Adrenal gland (tissue), 12 donors: ENCODE data around the gene TOR4A. TPM values are rescaled to one million over a fixed set of nuclear protein-coding genes. Genes with fewer than 3 reads are reported as not detected.
A peak's percentile ranks its signal among the peaks of the same experiment; 100 is the strongest.

ENCODE experiments used
- DNase-seq, 7 donors: peaks; one replicate each; pipeline ENCODE4 v3.0.0-alpha.2; 2019 to 2020
- H3K27ac ChIP-seq, 5 donors: fragments of 200-600 bp; sonication (generic) in 4 of 5; 1 replicate in 3 of 5; 2 replicates in 2 of 5; pipeline versions ENCODE4 v1.5.1 to v1.8.0; 2016 to 2020; ENCODE audit warnings: mild to moderate bottlenecking in 1 of 5
- H3K27me3 ChIP-seq: fragments of 200-600 bp; 2 replicates; pipeline ENCODE4 v1.8.0; 2021
- H3K36me3 ChIP-seq, 2 donors: fragments of 200-600 bp; replicated peaks in 1 of 2; 1 replicate in 1 of 2; 2 replicates in 1 of 2; pipeline versions ENCODE4 v1.5.1 to v1.8.0; 2018 to 2022
- H3K4me1 ChIP-seq, 2 donors: fragments of 200-600 bp; replicated peaks in 1 of 2; 1 replicate in 1 of 2; 2 replicates in 1 of 2; pipeline versions ENCODE4 v1.5.1 to v1.8.0; 2018 to 2021
- H3K4me3 ChIP-seq, 4 donors: fragments of 200-600 bp; sonication (generic) in 3 of 4; one replicate each; pipeline ENCODE4 v1.5.1; 2016 to 2018
- H3K9me3 ChIP-seq, 3 donors: fragments of 200-600 bp; sonication (generic) in 1 of 3; replicated peaks in 1 of 3; 1 replicate in 2 of 3; 2 replicates in 1 of 3; pipeline versions ENCODE4 v1.5.1 to v1.8.0; 2016 to 2021
- POLR2A ChIP-seq, 2 donors: fragments of 450-650 bp; IDR thresholded peaks; one replicate each; pipeline ENCODE4 v1.6.1; 2017; ENCODE audit warnings: antibody characterized with exemption in 2 of 2, mild to moderate bottlenecking in 2 of 2, moderate library complexity in 1 of 2
- WGBS, 4 donors: extraction: QIAGEN DNeasy Blood & Tissue Kit in 2 of 4; methylation state at CpG; one replicate each; pipeline versions ENCODE4 v1.1.5 to v1.1.7; 2013 to 2017; 5-methylcytosine and 5-hydroxymethylcytosine counted together
- intact Hi-C, 2 donors: fragments of 100-400 bp; cut with DNase I; formaldehyde crosslinking; loops; one replicate each; pipeline versions ENCODE4 v1.14.1 to v1.15.0; 2022 to 2023
- polyA plus RNA-seq, 3 donors: library from polyadenylated mRNA; stranded (reverse); fragments of 200-250 nt in 2 of 3; fragments of 350-450 nt in 1 of 3; fragmentation: Illumina TruSeq in 1 of 3; extraction: RNeasy Lipid Tissue Mini Kit (QIAGEN cat#74804) in 1 of 3; gene quantifications; one replicate each; pipeline ENCODE4 v1.2.3, GENCODE V29; 2013 to 2014
- total RNA-seq, 9 donors: library from RNA; depleted of rRNA in 4 of 9; stranded (reverse); fragments of >200 nt in 4 of 9; fragments of 120-200 nt in 1 of 9; fragmentation: NEBNext Ultra II Directional in 1 of 9; extraction: Animal tissue kit (Norgen Biotek cat#: 25700) in 1 of 9; gene quantifications; one replicate each; pipeline versions ENCODE4 v1.1.0 to v1.2.4, GENCODE V29; 2013 to 2023
- TF ChIP-seq, protein P1 (sequence below), 6 experiments: fragments of 450-650 bp in 4 of 6; fragments of 200-600 bp in 2 of 6; sonication (generic) in 1 of 6; IDR thresholded peaks; 1 replicate in 5 of 6; 2 replicates in 1 of 6; pipeline versions ENCODE4 v1.5.1 to v1.8.0; 2016 to 2021; ENCODE audit warnings: antibody characterized with exemption in 6 of 6, mild to moderate bottlenecking in 2 of 6, moderate library complexity in 1 of 6
- donor health status: healthy with polysubstance abuse.
- donor health status: Bipolar disorder and iron deficiency.
- donor health status: DM: yes; HTN: yes; CAD: no.
- donor health status: DM: no; HTN: no; CAD: no.
- donor health status: DM: no; HTN: no; CAD: no.
- donor health status: DM: yes; HTN: yes; CAD: no.

Gene TOR4A
- total and polyA plus RNA-seq, 12 donors, result 0.49 to 21.5 (median 7.4) TPM

DNA sequence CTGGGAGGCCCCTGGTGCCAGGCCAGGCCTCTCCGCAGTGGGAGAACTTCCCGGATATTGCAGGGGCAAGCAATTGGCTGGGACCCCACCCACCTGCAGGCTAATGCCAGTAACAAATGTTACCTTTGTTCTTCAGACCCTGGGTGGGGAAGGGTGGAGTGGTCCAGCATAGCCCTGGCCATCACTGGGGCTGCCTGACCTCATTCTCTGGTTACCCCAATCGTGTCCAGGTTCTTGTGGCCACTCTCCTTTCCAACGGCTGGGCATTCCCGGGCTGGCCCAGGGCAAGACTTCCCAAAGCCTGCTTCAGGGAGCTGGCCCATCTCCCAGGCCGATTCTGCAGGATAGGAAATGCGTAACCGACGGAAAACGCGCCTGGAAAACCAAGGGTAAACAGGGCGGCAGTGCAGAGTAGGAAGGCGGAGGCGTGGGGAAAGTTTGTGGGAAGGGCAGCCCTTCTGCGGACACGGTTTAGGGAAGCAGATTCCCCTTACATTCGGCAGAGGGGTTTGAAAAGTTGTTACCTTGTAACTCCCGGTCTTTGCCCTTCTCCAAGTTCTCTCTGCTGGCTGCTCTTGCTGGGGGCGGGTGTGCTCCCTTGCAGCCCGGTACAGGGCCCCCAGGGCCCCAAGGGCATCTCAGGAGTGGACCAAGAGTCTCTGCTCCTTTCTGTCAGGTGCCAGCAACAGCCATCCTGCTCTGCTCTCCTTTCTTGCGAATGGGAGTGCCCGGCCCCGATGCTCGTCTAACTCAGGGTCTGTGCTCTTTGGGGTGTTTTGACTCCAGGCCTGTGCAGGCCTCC, 21.1 kb downstream of the TOR4A start:
- WGBS, 4 donors, result 70 to 80% (median 72%) methylated on average over 17 to 24 of the region's 24 CpGs
- Histone ChIP-seq H3K9me3 (no peaks in the 10 kb centered on the region), H3K27ac (peak overlapping the region in 1 of 5 donors; percentile 66), H3K36me3 (no peaks in the 10 kb centered on the region), H3K27me3 (peaks cover 26% of the 10 kb centered on the region), H3K4me3 (peak overlapping the region in 1 of 4 donors; percentile 7), H3K4me1 (peaks cover 3 to 28% of the 10 kb centered on the region in 2 donors)
- DNase-seq, result peak in 2 of 7 donors; percentile 25 to 47
- intact Hi-C loops, result loop anchor here in 1 of 2 donors (5.0 to 10.0 kb wide), 2 partner anchors 109 to 226 kb away; no protein-coding TSS in a partner anchor
- TF ChIP-seq POLR2A (IDR thresholded peaks at IDR 0.05), result peak in 1 of 2 donors; percentile 24
- TF ChIP-seq, protein P1, sequence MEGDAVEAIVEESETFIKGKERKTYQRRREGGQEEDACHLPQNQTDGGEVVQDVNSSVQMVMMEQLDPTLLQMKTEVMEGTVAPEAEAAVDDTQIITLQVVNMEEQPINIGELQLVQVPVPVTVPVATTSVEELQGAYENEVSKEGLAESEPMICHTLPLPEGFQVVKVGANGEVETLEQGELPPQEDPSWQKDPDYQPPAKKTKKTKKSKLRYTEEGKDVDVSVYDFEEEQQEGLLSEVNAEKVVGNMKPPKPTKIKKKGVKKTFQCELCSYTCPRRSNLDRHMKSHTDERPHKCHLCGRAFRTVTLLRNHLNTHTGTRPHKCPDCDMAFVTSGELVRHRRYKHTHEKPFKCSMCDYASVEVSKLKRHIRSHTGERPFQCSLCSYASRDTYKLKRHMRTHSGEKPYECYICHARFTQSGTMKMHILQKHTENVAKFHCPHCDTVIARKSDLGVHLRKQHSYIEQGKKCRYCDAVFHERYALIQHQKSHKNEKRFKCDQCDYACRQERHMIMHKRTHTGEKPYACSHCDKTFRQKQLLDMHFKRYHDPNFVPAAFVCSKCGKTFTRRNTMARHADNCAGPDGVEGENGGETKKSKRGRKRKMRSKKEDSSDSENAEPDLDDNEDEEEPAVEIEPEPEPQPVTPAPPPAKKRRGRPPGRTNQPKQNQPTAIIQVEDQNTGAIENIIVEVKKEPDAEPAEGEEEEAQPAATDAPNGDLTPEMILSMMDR (IDR thresholded peaks at IDR 0.05), result no peak

DNA sequence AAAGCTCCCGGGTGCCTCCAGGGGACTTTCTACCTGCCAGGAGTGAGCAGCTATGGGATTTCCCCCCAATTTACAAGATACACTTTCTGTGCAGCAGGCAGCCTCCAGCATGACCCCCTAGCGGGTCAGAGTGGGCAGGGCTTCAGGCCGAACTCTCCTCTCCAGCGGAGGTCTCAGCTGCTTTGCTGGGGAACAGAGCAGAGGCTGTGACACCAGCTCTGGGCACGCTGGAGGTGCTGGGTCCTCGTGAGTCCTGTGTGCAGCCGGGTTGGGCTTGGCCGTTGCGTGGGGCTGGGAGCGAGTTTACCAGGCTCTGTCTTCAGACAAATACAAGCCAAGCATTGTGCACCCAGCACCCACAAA, 21.7 kb downstream of the TOR4A start:
- intact Hi-C loops, result loop anchor here in 1 of 2 donors (5.0 to 10.0 kb wide), 2 partner anchors 108 to 226 kb away; no protein-coding TSS in a partner anchor
- WGBS, 4 donors, result 33 to 72% (median 67%) methylated on average over 1 to 10 of the region's 10 CpGs
- TF ChIP-seq POLR2A (IDR thresholded peaks at IDR 0.05), result no peak
- TF ChIP-seq, protein P1 (IDR thresholded peaks at IDR 0.05), result no peak

DNA sequence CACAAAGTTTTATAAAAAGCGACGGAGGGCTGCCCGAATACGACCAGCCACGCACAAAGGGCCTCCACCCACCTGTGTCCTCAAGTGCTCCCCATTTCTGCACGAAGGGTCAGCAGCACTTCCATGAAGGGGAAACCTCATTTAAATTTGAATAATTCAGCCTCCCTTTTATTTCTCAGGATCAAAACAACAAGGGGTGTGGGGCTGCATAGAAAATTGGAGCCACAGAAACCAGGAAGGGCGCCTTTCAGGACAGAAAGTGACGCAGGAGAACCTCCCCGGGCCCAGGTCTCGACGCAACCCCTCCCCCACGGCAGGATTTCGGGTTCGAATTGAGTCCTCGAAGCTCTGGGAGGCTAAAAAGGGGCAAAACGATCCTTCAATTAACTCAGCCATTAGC, 22.4 kb downstream of the TOR4A start:
- Histone ChIP-seq H3K36me3 (no peaks in the 10 kb centered on the region), H3K27me3 (peaks cover 29% of the 10 kb centered on the region), H3K4me1 (peaks cover 3 to 31% of the 10 kb centered on the region in 2 donors), H3K9me3 (no peaks in the 10 kb centered on the region), H3K4me3 (no peak overlapping the region), H3K27ac (no peak overlapping the region)
- DNase-seq, result no peak
- TF ChIP-seq, protein P1 (IDR thresholded peaks at IDR 0.05), result no peak
- no peak for TF ChIP-seq POLR2A (IDR thresholded peaks at IDR 0.05)
- WGBS, 4 donors, result 45 to 57% (median 46%) methylated on average over 16 of the region's 16 CpGs
- intact Hi-C loops, result loop anchor here in 1 of 2 donors (5.0 to 10.0 kb wide), 2 partner anchors 107 to 225 kb away; no protein-coding TSS in a partner anchor

More for the DNA sequence above, 21.7 kb downstream of the TOR4A start:
- peak overlapping the region in 1 of 4 donors; percentile 7 for H3K4me3 ChIP-seq
- H3K27ac ChIP-seq, result peak overlapping the region in 1 of 5 donors; percentile 66
- H3K36me3 ChIP-seq, result no peaks in the 10 kb centered on the region
- H3K4me1 ChIP-seq, result peaks cover 3 to 29% of the 10 kb centered on the region in 2 donors
- no peaks in the 10 kb centered on the region for H3K9me3 ChIP-seq
- no peak for DNase-seq
- peaks cover 30% of the 10 kb centered on the region for H3K27me3 ChIP-seq

DNA sequence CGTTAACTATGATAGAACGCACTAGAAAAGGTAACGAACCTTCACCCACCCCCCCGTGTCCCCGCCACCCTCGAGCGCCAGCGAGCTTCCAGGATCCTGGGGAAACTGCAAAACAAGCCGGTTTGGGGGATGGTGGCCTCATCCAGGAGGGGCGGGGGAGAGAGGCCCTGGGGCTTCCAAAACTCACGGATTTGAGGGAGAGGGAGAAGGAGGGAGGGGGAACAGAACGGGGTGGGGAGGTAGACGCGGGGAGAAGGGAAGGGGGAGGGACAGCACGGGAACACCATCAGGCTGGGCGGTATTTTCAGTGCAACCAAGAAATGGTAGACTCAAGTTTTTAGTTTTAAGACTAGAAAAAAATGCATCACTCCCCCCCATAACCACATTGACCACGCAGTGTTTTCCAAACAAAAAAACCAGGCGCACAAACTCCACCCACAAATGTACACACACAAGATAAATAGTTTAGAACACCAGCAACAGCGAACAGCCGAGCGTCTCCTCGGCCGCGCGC, 23.1 kb downstream of the TOR4A start:
- peaks cover 7 to 29% of the 10 kb centered on the region in 2 donors for H3K4me1 ChIP-seq
- 4 to 5% (median 5%) methylated on average over 18 to 25 of the region's 25 CpGs for WGBS, 4 donors

More for the DNA sequence above, 23.1 kb downstream of the TOR4A start:
- peak overlapping the region in 1 of 4 donors; percentile 49 for H3K4me3 ChIP-seq
- TF ChIP-seq, protein P1 (IDR thresholded peaks at IDR 0.05), result no peak
- TF ChIP-seq POLR2A (IDR thresholded peaks at IDR 0.05), result no peak
- DNase-seq, result no peak
- intact Hi-C loops, result no loop called here
- H3K9me3 ChIP-seq, result no peaks in the 10 kb centered on the region
- peaks cover 26% of the 10 kb centered on the region for H3K27me3 ChIP-seq
- H3K27ac ChIP-seq, result peak overlapping the region in 1 of 5 donors; percentile 57
- no peaks in the 10 kb centered on the region for H3K36me3 ChIP-seq
